C4-2B (cell line): ENCODE results near the gene CHST9.

Experiments
- CTCF ChIP-seq: fragments of 450-650 bp; conservative IDR thresholded peaks from 2 replicates; pipeline ENCODE4 v1.5.1; 2017; ENCODE audit warnings: mild to moderate bottlenecking
- ZFX ChIP-seq: fragments of 450-650 bp; IDR thresholded peaks from 2 replicates; pipeline ENCODE4 v1.6.1; 2017

GRCh38 chr18:26865557-26865956, 319.6 kb downstream of the CHST9 start, which contains the start of gene AQP4:
- TF ChIP-seq CTCF (no peak), ZFX (no peak)
